Measurements from ENCODE around the gene TNPO1.

DNA sequence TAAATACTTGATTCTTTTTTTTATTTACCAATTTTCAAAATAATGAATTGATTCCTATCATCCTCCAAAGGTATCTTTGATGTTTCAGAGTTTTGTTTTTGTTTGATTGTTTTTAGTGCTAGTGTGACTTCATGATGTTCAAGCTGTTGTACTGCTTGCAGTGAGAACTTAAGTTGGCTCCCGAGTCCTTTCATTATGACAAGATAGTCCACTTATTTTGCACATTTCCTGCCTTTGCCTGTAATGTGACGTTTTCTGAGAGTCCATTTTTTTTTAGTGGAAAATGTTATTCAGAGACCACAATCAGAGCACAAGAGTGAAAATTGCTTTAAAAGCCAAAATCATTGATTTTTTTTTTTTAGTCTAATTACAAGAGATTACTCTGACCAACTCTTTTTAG is 79.3 kb downstream of the TNPO1 start:
- TF ChIP-seq, protein P1, sequence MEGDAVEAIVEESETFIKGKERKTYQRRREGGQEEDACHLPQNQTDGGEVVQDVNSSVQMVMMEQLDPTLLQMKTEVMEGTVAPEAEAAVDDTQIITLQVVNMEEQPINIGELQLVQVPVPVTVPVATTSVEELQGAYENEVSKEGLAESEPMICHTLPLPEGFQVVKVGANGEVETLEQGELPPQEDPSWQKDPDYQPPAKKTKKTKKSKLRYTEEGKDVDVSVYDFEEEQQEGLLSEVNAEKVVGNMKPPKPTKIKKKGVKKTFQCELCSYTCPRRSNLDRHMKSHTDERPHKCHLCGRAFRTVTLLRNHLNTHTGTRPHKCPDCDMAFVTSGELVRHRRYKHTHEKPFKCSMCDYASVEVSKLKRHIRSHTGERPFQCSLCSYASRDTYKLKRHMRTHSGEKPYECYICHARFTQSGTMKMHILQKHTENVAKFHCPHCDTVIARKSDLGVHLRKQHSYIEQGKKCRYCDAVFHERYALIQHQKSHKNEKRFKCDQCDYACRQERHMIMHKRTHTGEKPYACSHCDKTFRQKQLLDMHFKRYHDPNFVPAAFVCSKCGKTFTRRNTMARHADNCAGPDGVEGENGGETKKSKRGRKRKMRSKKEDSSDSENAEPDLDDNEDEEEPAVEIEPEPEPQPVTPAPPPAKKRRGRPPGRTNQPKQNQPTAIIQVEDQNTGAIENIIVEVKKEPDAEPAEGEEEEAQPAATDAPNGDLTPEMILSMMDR (conservative IDR thresholded peaks at IDR 0.05), result no peak
- no peak for TF ChIP-seq EZH2 (IDR thresholded peaks at IDR 0.05; ENCODE audit: low read depth)
